Measurements from ENCODE around the gene IWS1. TPM values are rescaled to one million over a fixed set of nuclear protein-coding genes. Genes with fewer than 3 reads are reported as not detected.

IWS1 gene
- total and polyA plus RNA-seq, 10 of the 15 experiments (the other 5 are each of a cell fraction or from before 2014, with no cell fraction given) = 21.9 to 68.9 (median 45.8) TPM

- no peaks in the 10 kb centered on the region for H3K79me2 ChIP-seq (ENCODE audit: control insufficient read depth, insufficient read depth, low read length)
- no peak overlapping the region for H3K9ac ChIP-seq (ENCODE audit: control insufficient read depth, insufficient read depth, low read length)
- TF ChIP-seq SUPT20H (IDR thresholded peaks at IDR 0.05; ENCODE audit: borderline replicate concordance, control insufficient read depth, low read depth, low read length) = no peak
- TF ChIP-seq SPI1 (IDR thresholded peaks at IDR 0.05; ENCODE audit: borderline replicate concordance, insufficient read depth, low read depth, low read length) = peak; percentile 57; the same call in 1 of the 2 replicates
- TF ChIP-seq IKZF1 (conservative IDR thresholded peaks at IDR 0.05) = 0 out of 2 replicates have a peak, but pooled peaks have one; percentile 16
- WGBS (ENCODE audit: insufficient coverage, insufficient replicate concordance, low lambda C conversion rate, missing lambda C conversion rate) = 59% methylated on average over 13 of the region's 13 CpGs
- no peaks in the 10 kb centered on the region for H4K20me1 ChIP-seq (ENCODE audit: control insufficient read depth, insufficient read depth)
- H3K4me2 ChIP-seq (ENCODE audit: control insufficient read depth, insufficient read depth) = no peak overlapping the region
- intact Hi-C loops (cut with micrococcal nuclease; ENCODE audit: unreplicated experiment) = no loop called here
- CTCF ChIA-PET = interaction anchor here (0.5 kb wide), 1 partner anchor 190 kb away, joined by 3 read pairs; no protein-coding TSS in a partner anchor
- no peak for DNase-seq (ENCODE audit: low read depth, low spot score)
- SMC1A ChIA-PET (ENCODE audit: uncharacterized antibody, unreplicated experiment) = interaction anchor here (0.7 kb wide), 1 partner anchor 11 kb away, joined by 3 read pairs; no protein-coding TSS in a partner anchor
- H3K9me3 ChIP-seq (replicated peaks; ENCODE audit: control insufficient read depth, insufficient read depth, low read length) = peaks cover 1% of the 10 kb centered on the region; the same call in 2 of the 3 replicates
- POLR2A ChIA-PET = no interaction called here
- H3K4me1 ChIP-seq (ENCODE audit: control insufficient read depth, insufficient read depth, low read length) = peaks cover 17% of the 10 kb centered on the region
- H2AFZ ChIP-seq (ENCODE audit: control insufficient read depth, low read depth, low read length) = no peak overlapping the region
- no TSS peak for BruUV-seq (replicated peaks)
- RAD21 ChIA-PET (ENCODE audit: unreplicated experiment) = no interaction called here
- 0 out of 4 replicates have a peak, but pooled peaks cover 0 to 4% of the 10 kb centered on the region in 2 experiments for H3K27me3 ChIP-seq (replicated peaks in 1 of 2; ENCODE audit: control insufficient read depth in 2 of 2, insufficient read depth in 2 of 2, low read length in 1 of 2)
- H3K27ac ChIP-seq (ENCODE audit: control insufficient read depth, insufficient read depth) = no peak overlapping the region
- in situ Hi-C loops (cut with MboI) = no loop called here
- no peaks in the 10 kb centered on the region for H3K36me3 ChIP-seq (ENCODE audit: control insufficient read depth in 2 of 2, insufficient read depth in 2 of 2, low read length in 1 of 2)
- H3K4me3 ChIP-seq = no peak overlapping the region
- ATAC-seq = no peak
- no peak for FAIRE-seq
Measured at GRCh38 chr2:127560201-127560930, 34.1 kb upstream of the IWS1 start.

- Histone ChIP-seq H2AFZ (ENCODE audit: control insufficient read depth, low read depth, low read length) (no peak overlapping the region), H3K79me2 (ENCODE audit: control insufficient read depth, insufficient read depth, low read length) (no peaks in the 10 kb centered on the region), H3K4me1 (ENCODE audit: control insufficient read depth, insufficient read depth, low read length) (peaks cover 15% of the 10 kb centered on the region), H3K36me3 (ENCODE audit: control insufficient read depth in 2 of 2, insufficient read depth in 2 of 2, low read length in 1 of 2) (no peaks in the 10 kb centered on the region), H3K9ac (ENCODE audit: control insufficient read depth, insufficient read depth, low read length) (no peak overlapping the region), H3K4me3 (no peak overlapping the region), H3K27ac (ENCODE audit: control insufficient read depth, insufficient read depth) (no peak overlapping the region), H3K27me3 (replicated peaks in 1 of 2; ENCODE audit: control insufficient read depth in 2 of 2, insufficient read depth in 2 of 2, low read length in 1 of 2) (0 out of 4 replicates have a peak, but pooled peaks cover 0 to 4% of the 10 kb centered on the region in 2 experiments), H3K4me2 (ENCODE audit: control insufficient read depth, insufficient read depth) (no peak overlapping the region), H3K9me3 (replicated peaks; ENCODE audit: control insufficient read depth, insufficient read depth, low read length) (peaks cover 1% of the 10 kb centered on the region; the same call in 2 of the 3 replicates), H4K20me1 (ENCODE audit: control insufficient read depth, insufficient read depth) (no peaks in the 10 kb centered on the region)
- FAIRE-seq (no peak), ATAC-seq (no peak), DNase-seq (ENCODE audit: low read depth, low spot score) (no peak)
- intact Hi-C loops (cut with micrococcal nuclease; ENCODE audit: unreplicated experiment) (no loop called here), in situ Hi-C loops (cut with MboI) (no loop called here)
- 38% methylated on average over 5 of the region's 5 CpGs for WGBS (ENCODE audit: insufficient coverage, insufficient replicate concordance, low lambda C conversion rate, missing lambda C conversion rate)
- ChIA-PET RAD21 (ENCODE audit: unreplicated experiment) (no interaction called here), CTCF (no interaction called here), SMC1A (ENCODE audit: uncharacterized antibody, unreplicated experiment) (interaction anchor here (1.2 kb wide), 1 partner anchor 33 kb away, joined by 3 read pairs; the partner anchor contains the start of gene IWS1), POLR2A (no interaction called here)
- BruUV-seq (replicated peaks) = no TSS peak
- TF ChIP-seq BACH1 (IDR thresholded peaks at IDR 0.05; ENCODE audit: borderline replicate concordance) (no peak), ASH2L (IDR thresholded peaks at IDR 0.05; ENCODE audit: borderline replicate concordance, low read depth) (no peak), NR2C1 (IDR thresholded peaks at IDR 0.05) (no peak), RCOR1 (conservative IDR thresholded peaks at IDR 0.05; ENCODE audit: low read depth, low read length) (no peak), TCF3 (IDR thresholded peaks at IDR 0.05; ENCODE audit: borderline replicate concordance, insufficient read depth, low read depth, low read length) (no peak), E2F8 (IDR thresholded peaks at IDR 0.05; ENCODE audit: low read depth, partially characterized antibody) (no peak)
- TF ChIP-seq, protein P1, sequence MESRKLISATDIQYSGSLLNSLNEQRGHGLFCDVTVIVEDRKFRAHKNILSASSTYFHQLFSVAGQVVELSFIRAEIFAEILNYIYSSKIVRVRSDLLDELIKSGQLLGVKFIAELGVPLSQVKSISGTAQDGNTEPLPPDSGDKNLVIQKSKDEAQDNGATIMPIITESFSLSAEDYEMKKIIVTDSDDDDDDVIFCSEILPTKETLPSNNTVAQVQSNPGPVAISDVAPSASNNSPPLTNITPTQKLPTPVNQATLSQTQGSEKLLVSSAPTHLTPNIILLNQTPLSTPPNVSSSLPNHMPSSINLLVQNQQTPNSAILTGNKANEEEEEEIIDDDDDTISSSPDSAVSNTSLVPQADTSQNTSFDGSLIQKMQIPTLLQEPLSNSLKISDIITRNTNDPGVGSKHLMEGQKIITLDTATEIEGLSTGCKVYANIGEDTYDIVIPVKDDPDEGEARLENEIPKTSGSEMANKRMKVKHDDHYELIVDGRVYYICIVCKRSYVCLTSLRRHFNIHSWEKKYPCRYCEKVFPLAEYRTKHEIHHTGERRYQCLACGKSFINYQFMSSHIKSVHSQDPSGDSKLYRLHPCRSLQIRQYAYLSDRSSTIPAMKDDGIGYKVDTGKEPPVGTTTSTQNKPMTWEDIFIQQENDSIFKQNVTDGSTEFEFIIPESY (IDR thresholded peaks at IDR 0.05) = no peak
Measured at GRCh38 chr2:127559454-127559853, 33.2 kb upstream of the IWS1 start.

Measured in GM12878 (cell line).